K562 (cell line): ENCODE data around the gene APOC4. TPM values are rescaled to one million over a fixed set of nuclear protein-coding genes. Genes with fewer than 3 reads are reported as not detected.

ENCODE experiments used
- ATAC-seq: fragments of 200-7000 bp; cut with Tn5 transposase; 3 replicates; pipeline ENCODE4 v1.9.1; 2020; ENCODE audit warnings: moderate library complexity
- BruUV-seq: library from RNA; stranded (reverse); fragments of 400-500 nt; replicated peaks from 2 replicates; lab custom pipeline; 2021; lab: Mats Ljungman, UMichigan
- CTCF ChIA-PET: fragments of 300-600 bp; formaldehyde crosslinking; extraction: SDS; loops from one replicate; lab custom pipeline; 2021; ENCODE audit warnings: low intra/inter-chr PET ratio; lab: Yijun Ruan, JAX
- POLR2A ChIA-PET: fragments of 300-600, 350-650 bp; sonication (Branson Sonifier 250); formaldehyde crosslinking; extraction: SDS; loops from one replicate; lab custom pipeline; 2021; ENCODE audit warnings: antibody characterized with exemption, inconsistent platforms; lab: Yijun Ruan, JAX
- DNase-seq, 4 experiments: peaks; one replicate each; pipeline versions ENCODE4 v3.0.0 to v3.0.0-alpha.2; 2011 to 2018; ENCODE audit warnings: low spot score in 3 of 4, mixed read lengths in 3 of 4; ENCODE audit errors: extremely low read depth in 1 of 4
- FAIRE-seq: peaks from 2 replicates; lab custom pipeline; 2011; peaks lifted over from hg19 to GRCh38; lab: Jason Lieb, UNC
- H2AFZ ChIP-seq: 2 replicates; pipeline ENCODE4 v1.6.0; 2011; ENCODE audit warnings: low read depth, low read length, control low read depth, inconsistent platforms
- H3K27ac ChIP-seq: fragments of 200-600 bp; 3 replicates; pipeline ENCODE4 v1.8.0; 2011; ENCODE audit warnings: low read depth, mild to moderate bottlenecking, control low read depth, inconsistent platforms, low read length, moderate library complexity, mixed read lengths; ENCODE audit errors: extremely low read depth
- H3K27me3 ChIP-seq, 2 experiments: fragments of 300-600 bp in 1 of 2; 2 replicates in 1 of 2; 3 replicates in 1 of 2; pipeline versions ENCODE4 v1.6.0 to v1.8.0; 2011; ENCODE audit warnings: inconsistent platforms in 2 of 2, low read length in 2 of 2, mild to moderate bottlenecking in 1 of 2, mixed read lengths in 1 of 2, moderate library complexity in 1 of 2; ENCODE audit not compliant: control insufficient read depth in 2 of 2, insufficient read depth in 2 of 2
- H3K36me3 ChIP-seq: fragments of 300-600 bp; 3 replicates; pipeline ENCODE4 v1.8.0; 2011; ENCODE audit warnings: mild to moderate bottlenecking, low read length, inconsistent platforms; ENCODE audit not compliant: control insufficient read depth, insufficient read depth
- H3K4me1 ChIP-seq, 2 experiments: fragments of 200-600 bp in 1 of 2; replicated peaks in 1 of 2; 2 replicates in 1 of 2; 3 replicates in 1 of 2; pipeline versions ENCODE4 v1.5.1 to v1.8.0; 2011; ENCODE audit warnings: inconsistent platforms in 2 of 2, low read length in 2 of 2, mild to moderate bottlenecking in 1 of 2, mixed read lengths in 1 of 2, moderate library complexity in 1 of 2; ENCODE audit not compliant: control insufficient read depth in 2 of 2, insufficient read depth in 2 of 2
- H3K4me2 ChIP-seq: 2 replicates; pipeline ENCODE4 v1.6.1; 2011; ENCODE audit warnings: low read length, control low read depth, inconsistent platforms, mixed read lengths; ENCODE audit not compliant: insufficient read depth
- H3K4me3 ChIP-seq: fragments of 200-600 bp; sonication (generic), shearing (Covaris generic); 2 replicates; pipeline ENCODE4 v1.5.1; 2016; ENCODE audit warnings: control low read depth, inconsistent platforms
- H3K79me2 ChIP-seq: fragments of 200-600 bp; 3 replicates; pipeline ENCODE4 v1.8.0; 2011; ENCODE audit warnings: low read length, inconsistent platforms; ENCODE audit not compliant: control insufficient read depth, insufficient read depth
- H3K9ac ChIP-seq, 2 experiments: 2 replicates each; pipeline versions ENCODE4 v1.6.0 to v1.6.1; 2011; ENCODE audit warnings: low read depth in 2 of 2, low read length in 2 of 2, control low read depth in 1 of 2, inconsistent platforms in 1 of 2, mild to moderate bottlenecking in 1 of 2, mixed read lengths in 1 of 2; ENCODE audit not compliant: insufficient read depth in 1 of 2
- H3K9me1 ChIP-seq: one replicate; pipeline ENCODE4 v1.6.0; 2011; ENCODE audit warnings: inconsistent platforms, mild to moderate bottlenecking, low read length, moderate library complexity; ENCODE audit not compliant: control insufficient read depth, insufficient read depth
- H3K9me3 ChIP-seq: replicated peaks from 2 replicates; pipeline ENCODE4 v1.5.1; 2011; ENCODE audit warnings: low read depth, low read length, inconsistent platforms; ENCODE audit not compliant: control insufficient read depth, insufficient read depth
- H4K20me1 ChIP-seq: replicated peaks from 2 replicates; pipeline ENCODE4 v1.6.1; 2011; ENCODE audit warnings: low read length, inconsistent platforms, mixed read lengths; ENCODE audit not compliant: control insufficient read depth, insufficient read depth
- PCBP2 ChIP-seq: fragments of 200-400 bp; formaldehyde crosslinking; IDR thresholded peaks from 2 replicates; pipeline ENCODE4 v1.6.1; 2018; ENCODE audit warnings: low read length, low read depth, mild to moderate bottlenecking, moderate library complexity; ENCODE audit not compliant: poor library complexity, severe bottlenecking
- PHB ChIP-seq: fragments of 250-450 bp; sonication (Bioruptor Pico); IDR thresholded peaks from 2 replicates; pipeline ENCODE4 v1.5.0; 2021
- RHOXF2B ChIP-seq: fragments of 250-450 bp; sonication (Bioruptor Pico); conservative IDR thresholded peaks from 2 replicates; pipeline ENCODE4 v1.5.1; 2021
- TAL1 ChIP-seq: fragments of 450-650 bp; IDR thresholded peaks from 2 replicates; pipeline ENCODE4 v1.6.1; 2016; ENCODE audit warnings: mild to moderate bottlenecking
- U2AF2 ChIP-seq: fragments of 200-400 bp; formaldehyde crosslinking; optimal IDR thresholded peaks from 2 replicates; pipeline ENCODE3; 2017; ENCODE audit warnings: low read depth, mild to moderate bottlenecking, low read length
- WGBS: fragments of 100-300 bp; shearing (Covaris generic); methylation state at CpG from one replicate; pipeline ENCODE4 v1.1.6; 2016; ENCODE audit warnings: low coverage, mixed read lengths; ENCODE audit not compliant: insufficient coverage; ENCODE audit errors: missing lambda C conversion rate; 5-methylcytosine and 5-hydroxymethylcytosine counted together
- in situ Hi-C: fragments of 300-500 bp; cut with MboI; formaldehyde crosslinking; loops from 4 replicates; pipeline ENCODE4 v1.15.0; 2018; ENCODE audit warnings: inconsistent platforms, mixed read lengths
- intact Hi-C: fragments of 100-400 bp; cut with micrococcal nuclease; formaldehyde crosslinking; loops from 2 replicates; pipeline ENCODE4 v1.14.2; 2022
- polyA plus RNA-seq, 8 experiments: library from polyadenylated mRNA; depleted of rRNA in 4 of 8; stranded (reverse) in 5 of 8; unstranded in 3 of 8; fragments of >200 nt; fragmentation: Nextera tagmentation in 2 of 8; fragmentation: Illumina TruSeq in 1 of 8; extraction: Ambion mirVana in 2 of 8; extraction: Trizol in 1 of 8; gene quantifications; 2 replicates each; pipeline versions ENCODE4 v1.2.1 to v1.2.3, GENCODE V29; 2011 to 2014; ENCODE audit warnings: inconsistent platforms in 1 of 8, missing spikeins in 1 of 8
- total RNA-seq, 7 experiments: library from RNA; depleted of rRNA in 6 of 7; stranded (reverse); fragments of >200 nt in 6 of 7; fragmentation: Illumina TruSeq in 2 of 7; extraction: Trizol in 2 of 7; gene quantifications; 2 replicates each; pipeline versions ENCODE4 v1.2.1 to v1.2.3, GENCODE V29; 2011 to 2021; ENCODE audit warnings: low replicate concordance in 1 of 7
- TF ChIP-seq, protein P1 (sequence below): IDR thresholded peaks from 2 replicates; pipeline ENCODE4 v1.6.1; 2016; ENCODE audit warnings: missing genetic modification characterization, missing compliant biosample characterization
- TF ChIP-seq, protein P2 (sequence below): fragments of 450-650 bp; IDR thresholded peaks from 2 replicates; pipeline ENCODE4 v1.6.1; 2018; ENCODE audit not compliant: partially characterized antibody
- TF ChIP-seq, protein P3 (sequence below): fragments of 200-400 bp; formaldehyde crosslinking; IDR thresholded peaks from 2 replicates; pipeline ENCODE4 v1.6.1; 2017; ENCODE audit warnings: mild to moderate bottlenecking, low read depth, low read length, moderate library complexity
- TF ChIP-seq, protein P4 (sequence below): sonication (generic); formaldehyde crosslinking; IDR thresholded peaks from 2 replicates; pipeline ENCODE4 v1.8.0; 2022; ENCODE audit warnings: missing genetic modification reagents, mild to moderate bottlenecking, borderline replicate concordance

The APOC4 gene
- total and polyA plus RNA-seq, 9 of the 15 experiments (the other 6 are each of a cell fraction or from before 2014, with no cell fraction given) = 0.46 TPM; not detected in 8

DNA sequence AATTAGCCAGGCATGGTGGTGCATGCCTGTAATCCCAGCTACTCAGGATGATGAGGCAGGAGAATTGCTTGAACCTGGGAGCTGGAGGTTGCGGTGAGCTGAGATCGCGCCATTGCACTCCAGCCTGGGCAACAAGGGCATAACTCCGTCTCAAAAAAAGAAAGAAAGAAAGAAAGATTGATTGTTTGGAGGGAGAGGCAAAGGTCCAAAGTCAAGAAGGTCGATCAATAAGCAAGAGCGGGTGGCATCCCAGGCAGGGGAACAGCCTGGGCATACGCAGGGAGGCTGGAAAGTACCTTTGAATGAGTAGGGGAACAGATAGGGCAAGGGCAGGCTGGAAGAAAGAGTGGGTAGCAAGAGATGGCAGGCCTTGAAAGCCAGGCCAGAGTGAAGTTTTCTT lies 11.9 kb upstream of the APOC4 start:
- in situ Hi-C loops = no loop called here
- Histone ChIP-seq H3K9me1 (no peaks in the 10 kb centered on the region), H3K27me3 (no peaks in the 10 kb centered on the region), H3K9me3 (no peaks in the 10 kb centered on the region), H3K4me1 (peaks cover 0 to 20% of the 10 kb centered on the region in 2 experiments; a peak in 4 of 5 replicates), H2AFZ (no peak overlapping the region), H3K79me2 (no peaks in the 10 kb centered on the region), H3K36me3 (no peaks in the 10 kb centered on the region), H3K4me3 (no peak overlapping the region), H3K27ac (no peak overlapping the region), H4K20me1 (no peaks in the 10 kb centered on the region), H3K9ac (no peak overlapping the region), H3K4me2 (no peak overlapping the region)
- BruUV-seq = no TSS peak
- ATAC-seq (no peak), DNase-seq (no peak), FAIRE-seq (no peak)
- no peak for TF ChIP-seq RHOXF2B (CRISPR knock-in tag)
- no peak for TF ChIP-seq PCBP2
- TF ChIP-seq PHB (CRISPR knock-in tag) = no peak
- TF ChIP-seq, protein P1, sequence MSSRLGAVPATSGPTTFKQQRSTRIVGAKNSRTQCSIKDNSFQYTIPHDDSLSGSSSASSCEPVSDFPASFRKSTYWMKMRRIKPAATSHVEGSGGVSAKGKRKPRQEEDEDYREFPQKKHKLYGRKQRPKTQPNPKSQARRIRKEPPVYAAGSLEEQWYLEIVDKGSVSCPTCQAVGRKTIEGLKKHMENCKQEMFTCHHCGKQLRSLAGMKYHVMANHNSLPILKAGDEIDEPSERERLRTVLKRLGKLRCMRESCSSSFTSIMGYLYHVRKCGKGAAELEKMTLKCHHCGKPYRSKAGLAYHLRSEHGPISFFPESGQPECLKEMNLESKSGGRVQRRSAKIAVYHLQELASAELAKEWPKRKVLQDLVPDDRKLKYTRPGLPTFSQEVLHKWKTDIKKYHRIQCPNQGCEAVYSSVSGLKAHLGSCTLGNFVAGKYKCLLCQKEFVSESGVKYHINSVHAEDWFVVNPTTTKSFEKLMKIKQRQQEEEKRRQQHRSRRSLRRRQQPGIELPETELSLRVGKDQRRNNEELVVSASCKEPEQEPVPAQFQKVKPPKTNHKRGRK (tag) = no peak
- TF ChIP-seq, protein P2, sequence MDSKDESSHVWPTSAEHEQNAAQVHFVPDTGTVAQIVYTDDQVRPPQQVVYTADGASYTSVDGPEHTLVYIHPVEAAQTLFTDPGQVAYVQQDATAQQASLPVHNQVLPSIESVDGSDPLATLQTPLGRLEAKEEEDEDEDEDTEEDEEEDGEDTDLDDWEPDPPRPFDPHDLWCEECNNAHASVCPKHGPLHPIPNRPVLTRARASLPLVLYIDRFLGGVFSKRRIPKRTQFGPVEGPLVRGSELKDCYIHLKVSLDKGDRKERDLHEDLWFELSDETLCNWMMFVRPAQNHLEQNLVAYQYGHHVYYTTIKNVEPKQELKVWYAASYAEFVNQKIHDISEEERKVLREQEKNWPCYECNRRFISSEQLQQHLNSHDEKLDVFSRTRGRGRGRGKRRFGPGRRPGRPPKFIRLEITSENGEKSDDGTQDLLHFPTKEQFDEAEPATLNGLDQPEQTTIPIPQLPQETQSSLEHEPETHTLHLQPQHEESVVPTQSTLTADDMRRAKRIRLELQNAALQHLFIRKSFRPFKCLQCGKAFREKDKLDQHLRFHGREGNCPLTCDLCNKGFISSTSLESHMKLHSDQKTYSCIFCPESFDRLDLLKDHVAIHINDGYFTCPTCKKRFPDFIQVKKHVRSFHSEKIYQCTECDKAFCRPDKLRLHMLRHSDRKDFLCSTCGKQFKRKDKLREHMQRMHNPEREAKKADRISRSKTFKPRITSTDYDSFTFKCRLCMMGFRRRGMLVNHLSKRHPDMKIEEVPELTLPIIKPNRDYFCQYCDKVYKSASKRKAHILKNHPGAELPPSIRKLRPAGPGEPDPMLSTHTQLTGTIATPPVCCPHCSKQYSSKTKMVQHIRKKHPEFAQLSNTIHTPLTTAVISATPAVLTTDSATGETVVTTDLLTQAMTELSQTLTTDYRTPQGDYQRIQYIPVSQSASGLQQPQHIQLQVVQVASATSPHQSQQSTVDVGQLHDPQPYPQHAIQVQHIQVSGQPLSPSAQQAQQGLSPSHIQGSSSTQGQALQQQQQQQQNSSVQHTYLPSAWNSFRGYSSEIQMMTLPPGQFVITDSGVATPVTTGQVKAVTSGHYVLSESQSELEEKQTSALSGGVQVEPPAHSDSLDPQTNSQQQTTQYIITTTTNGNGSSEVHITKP = no peak
- TF ChIP-seq, protein P3, sequence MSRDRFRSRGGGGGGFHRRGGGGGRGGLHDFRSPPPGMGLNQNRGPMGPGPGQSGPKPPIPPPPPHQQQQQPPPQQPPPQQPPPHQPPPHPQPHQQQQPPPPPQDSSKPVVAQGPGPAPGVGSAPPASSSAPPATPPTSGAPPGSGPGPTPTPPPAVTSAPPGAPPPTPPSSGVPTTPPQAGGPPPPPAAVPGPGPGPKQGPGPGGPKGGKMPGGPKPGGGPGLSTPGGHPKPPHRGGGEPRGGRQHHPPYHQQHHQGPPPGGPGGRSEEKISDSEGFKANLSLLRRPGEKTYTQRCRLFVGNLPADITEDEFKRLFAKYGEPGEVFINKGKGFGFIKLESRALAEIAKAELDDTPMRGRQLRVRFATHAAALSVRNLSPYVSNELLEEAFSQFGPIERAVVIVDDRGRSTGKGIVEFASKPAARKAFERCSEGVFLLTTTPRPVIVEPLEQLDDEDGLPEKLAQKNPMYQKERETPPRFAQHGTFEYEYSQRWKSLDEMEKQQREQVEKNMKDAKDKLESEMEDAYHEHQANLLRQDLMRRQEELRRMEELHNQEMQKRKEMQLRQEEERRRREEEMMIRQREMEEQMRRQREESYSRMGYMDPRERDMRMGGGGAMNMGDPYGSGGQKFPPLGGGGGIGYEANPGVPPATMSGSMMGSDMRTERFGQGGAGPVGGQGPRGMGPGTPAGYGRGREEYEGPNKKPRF = no peak
- TF ChIP-seq, protein P4, sequence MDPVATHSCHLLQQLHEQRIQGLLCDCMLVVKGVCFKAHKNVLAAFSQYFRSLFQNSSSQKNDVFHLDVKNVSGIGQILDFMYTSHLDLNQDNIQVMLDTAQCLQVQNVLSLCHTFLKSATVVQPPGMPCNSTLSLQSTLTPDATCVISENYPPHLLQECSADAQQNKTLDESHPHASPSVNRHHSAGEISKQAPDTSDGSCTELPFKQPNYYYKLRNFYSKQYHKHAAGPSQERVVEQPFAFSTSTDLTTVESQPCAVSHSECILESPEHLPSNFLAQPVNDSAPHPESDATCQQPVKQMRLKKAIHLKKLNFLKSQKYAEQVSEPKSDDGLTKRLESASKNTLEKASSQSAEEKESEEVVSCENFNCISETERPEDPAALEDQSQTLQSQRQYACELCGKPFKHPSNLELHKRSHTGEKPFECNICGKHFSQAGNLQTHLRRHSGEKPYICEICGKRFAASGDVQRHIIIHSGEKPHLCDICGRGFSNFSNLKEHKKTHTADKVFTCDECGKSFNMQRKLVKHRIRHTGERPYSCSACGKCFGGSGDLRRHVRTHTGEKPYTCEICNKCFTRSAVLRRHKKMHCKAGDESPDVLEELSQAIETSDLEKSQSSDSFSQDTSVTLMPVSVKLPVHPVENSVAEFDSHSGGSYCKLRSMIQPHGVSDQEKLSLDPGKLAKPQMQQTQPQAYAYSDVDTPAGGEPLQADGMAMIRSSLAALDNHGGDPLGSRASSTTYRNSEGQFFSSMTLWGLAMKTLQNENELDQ = no peak
- TF ChIP-seq U2AF2 = no peak
- TF ChIP-seq TAL1 = no peak
- intact Hi-C loops = no loop called here
- CTCF ChIA-PET = no interaction called here
- WGBS = 73% methylated on average over 7 of the region's 7 CpGs
- POLR2A ChIA-PET = no interaction called here
